K562 (cell line): ENCODE measurements around the gene ELF2. TPM values are rescaled to one million over a fixed set of nuclear protein-coding genes. Genes with fewer than 3 reads are reported as not detected.

Experiments
- BACH1 ChIP-seq: fragments of 200-800 bp; sonication (Bioruptor generic); IDR thresholded peaks from 2 replicates; pipeline ENCODE4 v1.6.1; 2016; ENCODE audit warnings: missing genetic modification characterization, missing compliant biosample characterization
- DDX20 ChIP-seq: fragments of 450-650 bp; IDR thresholded peaks from 2 replicates; pipeline ENCODE4 v1.6.1; 2016; ENCODE audit warnings: missing genetic modification characterization, low read depth, mild to moderate bottlenecking, missing compliant biosample characterization, moderate library complexity
- ETS2 ChIP-seq: IDR thresholded peaks from 2 replicates; pipeline ENCODE4 v1.6.1; 2016; ENCODE audit warnings: borderline replicate concordance, missing genetic modification characterization, mild to moderate bottlenecking, moderate library complexity, missing compliant biosample characterization; ENCODE audit not compliant: poor library complexity, severe bottlenecking
- FIP1L1 ChIP-seq: fragments of 200-400 bp; formaldehyde crosslinking; IDR thresholded peaks from 2 replicates; pipeline ENCODE4 v1.6.1; 2018; ENCODE audit warnings: mild to moderate bottlenecking, low read depth, low read length; ENCODE audit not compliant: poor library complexity, severe bottlenecking
- FOXA3 ChIP-seq, 2 experiments: fragments of 450-650 bp in 1 of 2; sonication (generic) in 1 of 2; formaldehyde crosslinking; IDR thresholded peaks in 1 of 2; conservative IDR thresholded peaks in 1 of 2; 2 replicates each; pipeline versions ENCODE4 v1.4.0 to v1.8.0; 2020 to 2022; ENCODE audit warnings: mild to moderate bottlenecking in 2 of 2, missing genetic modification reagents in 1 of 2
- HNRNPH1 ChIP-seq: fragments of 200-400 bp; formaldehyde crosslinking; optimal IDR thresholded peaks from 2 replicates; pipeline ENCODE3; 2017; ENCODE audit warnings: low read depth, mild to moderate bottlenecking, low read length, moderate library complexity
- IRF2 ChIP-seq: sonication (generic); formaldehyde crosslinking; IDR thresholded peaks from 2 replicates; pipeline ENCODE4 v1.8.1; 2022; ENCODE audit warnings: mild to moderate bottlenecking, missing genetic modification reagents
- JUND ChIP-seq, 2 experiments: IDR thresholded peaks; 2 replicates in 1 of 2; 3 replicates in 1 of 2; pipeline ENCODE4 v1.6.1; 2011; ENCODE audit warnings: borderline replicate concordance in 2 of 2, low read depth in 2 of 2, low read length in 2 of 2, improper control_type of control experiment in 1 of 2, missing biosample characterization in 1 of 2, missing genetic modification characterization in 1 of 2, missing genetic modification reagents in 1 of 2
- KLF1 ChIP-seq: fragments of 450-650 bp; IDR thresholded peaks from 2 replicates; pipeline ENCODE4 v1.6.1; 2016; ENCODE audit warnings: missing genetic modification characterization, missing compliant biosample characterization
- PRDM10 ChIP-seq: fragments of 450-650 bp; IDR thresholded peaks from 2 replicates; pipeline ENCODE4 v1.6.1; 2018; ENCODE audit not compliant: partially characterized antibody
- RBM25 ChIP-seq: fragments of 200-400 bp; formaldehyde crosslinking; IDR thresholded peaks from 2 replicates; pipeline ENCODE4 v1.6.1; 2018; ENCODE audit warnings: low read length, low read depth, moderate library complexity; ENCODE audit not compliant: severe bottlenecking
- TARDBP ChIP-seq: fragments of 450-650 bp; IDR thresholded peaks from 2 replicates; pipeline ENCODE4 v1.6.1; 2016
- ZEB2 ChIP-seq: fragments of 450-650 bp; IDR thresholded peaks from 2 replicates; pipeline ENCODE4 v1.6.1; 2016
- ZNF668 ChIP-seq: fragments of 250-450 bp; sonication (Bioruptor Pico); IDR thresholded peaks from 2 replicates; pipeline ENCODE4 v1.8.0; 2022; ENCODE audit warnings: mild to moderate bottlenecking, inconsistent platforms
- polyA plus RNA-seq, 8 experiments: library from polyadenylated mRNA; depleted of rRNA in 4 of 8; stranded (reverse) in 5 of 8; unstranded in 3 of 8; fragments of >200 nt; fragmentation: Nextera tagmentation in 2 of 8; fragmentation: Illumina TruSeq in 1 of 8; extraction: Ambion mirVana in 2 of 8; extraction: Trizol in 1 of 8; gene quantifications; 2 replicates each; pipeline versions ENCODE4 v1.2.1 to v1.2.3, GENCODE V29; 2011 to 2014; ENCODE audit warnings: inconsistent platforms in 1 of 8, missing spikeins in 1 of 8
- total RNA-seq, 7 experiments: library from RNA; depleted of rRNA in 6 of 7; stranded (reverse); fragments of >200 nt in 6 of 7; fragmentation: Illumina TruSeq in 2 of 7; extraction: Trizol in 2 of 7; gene quantifications; 2 replicates each; pipeline versions ENCODE4 v1.2.1 to v1.2.3, GENCODE V29; 2011 to 2021; ENCODE audit warnings: low replicate concordance in 1 of 7
- TF ChIP-seq, protein P1 (sequence below): fragments of 250-450 bp; sonication (Bioruptor Pico); IDR thresholded peaks from 2 replicates; pipeline ENCODE4 v1.4.0; 2020
- TF ChIP-seq, protein P2 (sequence below): sonication (generic); formaldehyde crosslinking; IDR thresholded peaks from 2 replicates; pipeline ENCODE4 v1.8.1; 2023; ENCODE audit warnings: mild to moderate bottlenecking, missing genetic modification reagents, moderate library complexity

The ELF2 gene
- total and polyA plus RNA-seq, 9 of the 15 experiments (the other 6 are each of a cell fraction or from before 2014, with no cell fraction given) = 9.4 to 58.7 (median 41.6) TPM

GRCh38 chr4:139176302-139177048 is 543 bp downstream of the ELF2 start (continued):
- TF ChIP-seq, protein P1, sequence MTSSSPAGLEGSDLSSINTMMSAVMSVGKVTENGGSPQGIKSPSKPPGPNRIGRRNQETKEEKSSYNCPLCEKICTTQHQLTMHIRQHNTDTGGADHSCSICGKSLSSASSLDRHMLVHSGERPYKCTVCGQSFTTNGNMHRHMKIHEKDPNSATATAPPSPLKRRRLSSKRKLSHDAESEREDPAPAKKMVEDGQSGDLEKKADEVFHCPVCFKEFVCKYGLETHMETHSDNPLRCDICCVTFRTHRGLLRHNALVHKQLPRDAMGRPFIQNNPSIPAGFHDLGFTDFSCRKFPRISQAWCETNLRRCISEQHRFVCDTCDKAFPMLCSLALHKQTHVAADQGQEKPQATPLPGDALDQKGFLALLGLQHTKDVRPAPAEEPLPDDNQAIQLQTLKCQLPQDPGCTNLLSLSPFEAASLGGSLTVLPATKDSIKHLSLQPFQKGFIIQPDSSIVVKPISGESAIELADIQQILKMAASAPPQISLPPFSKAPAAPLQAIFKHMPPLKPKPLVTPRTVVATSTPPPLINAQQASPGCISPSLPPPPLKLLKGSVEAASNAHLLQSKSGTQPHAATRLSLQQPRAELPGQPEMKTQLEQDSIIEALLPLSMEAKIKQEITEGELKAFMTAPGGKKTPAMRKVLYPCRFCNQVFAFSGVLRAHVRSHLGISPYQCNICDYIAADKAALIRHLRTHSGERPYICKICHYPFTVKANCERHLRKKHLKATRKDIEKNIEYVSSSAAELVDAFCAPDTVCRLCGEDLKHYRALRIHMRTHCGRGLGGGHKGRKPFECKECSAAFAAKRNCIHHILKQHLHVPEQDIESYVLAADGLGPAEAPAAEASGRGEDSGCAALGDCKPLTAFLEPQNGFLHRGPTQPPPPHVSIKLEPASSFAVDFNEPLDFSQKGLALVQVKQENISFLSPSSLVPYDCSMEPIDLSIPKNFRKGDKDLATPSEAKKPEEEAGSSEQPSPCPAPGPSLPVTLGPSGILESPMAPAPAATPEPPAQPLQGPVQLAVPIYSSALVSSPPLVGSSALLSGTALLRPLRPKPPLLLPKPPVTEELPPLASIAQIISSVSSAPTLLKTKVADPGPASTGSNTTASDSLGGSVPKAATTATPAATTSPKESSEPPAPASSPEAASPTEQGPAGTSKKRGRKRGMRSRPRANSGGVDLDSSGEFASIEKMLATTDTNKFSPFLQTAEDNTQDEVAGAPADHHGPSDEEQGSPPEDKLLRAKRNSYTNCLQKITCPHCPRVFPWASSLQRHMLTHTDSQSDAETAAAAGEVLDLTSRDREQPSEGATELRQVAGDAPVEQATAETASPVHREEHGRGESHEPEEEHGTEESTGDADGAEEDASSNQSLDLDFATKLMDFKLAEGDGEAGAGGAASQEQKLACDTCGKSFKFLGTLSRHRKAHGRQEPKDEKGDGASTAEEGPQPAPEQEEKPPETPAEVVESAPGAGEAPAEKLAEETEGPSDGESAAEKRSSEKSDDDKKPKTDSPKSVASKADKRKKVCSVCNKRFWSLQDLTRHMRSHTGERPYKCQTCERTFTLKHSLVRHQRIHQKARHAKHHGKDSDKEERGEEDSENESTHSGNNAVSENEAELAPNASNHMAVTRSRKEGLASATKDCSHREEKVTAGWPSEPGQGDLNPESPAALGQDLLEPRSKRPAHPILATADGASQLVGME = no peak
- TF ChIP-seq ZEB2 (peak; percentile 55), BACH1 (tag) (no peak), RBM25 (no peak), PRDM10 (peak; percentile 65), TARDBP (no peak), FIP1L1 (peak; percentile 89), IRF2 (CRISPR knock-in tag) (no peak), ZNF668 (CRISPR knock-in tag) (no peak), JUND (IDR thresholded peaks at IDR 0.05; ENCODE audit: borderline replicate concordance, low read depth, low read length) (0 out of 2 replicates have a peak, but pooled peaks have one; percentile 33), JUND (tag; IDR thresholded peaks at IDR 0.05; ENCODE audit: borderline replicate concordance, low read depth, low read length) (peak; percentile 31; the same call in 1 of the 3 replicates), KLF1 (no peak), ETS2 (tag) (no peak), DDX20 (tag) (no peak), FOXA3 (CRISPR knock-in tag; conservative IDR thresholded peaks at IDR 0.05 in 1 of 2, IDR thresholded peaks at IDR 0.05 in 1 of 2) (peak in 1 of 2 experiments; percentile 88; a peak in 2 of 4 replicates), HNRNPH1 (no peak)
- TF ChIP-seq, protein P2, sequence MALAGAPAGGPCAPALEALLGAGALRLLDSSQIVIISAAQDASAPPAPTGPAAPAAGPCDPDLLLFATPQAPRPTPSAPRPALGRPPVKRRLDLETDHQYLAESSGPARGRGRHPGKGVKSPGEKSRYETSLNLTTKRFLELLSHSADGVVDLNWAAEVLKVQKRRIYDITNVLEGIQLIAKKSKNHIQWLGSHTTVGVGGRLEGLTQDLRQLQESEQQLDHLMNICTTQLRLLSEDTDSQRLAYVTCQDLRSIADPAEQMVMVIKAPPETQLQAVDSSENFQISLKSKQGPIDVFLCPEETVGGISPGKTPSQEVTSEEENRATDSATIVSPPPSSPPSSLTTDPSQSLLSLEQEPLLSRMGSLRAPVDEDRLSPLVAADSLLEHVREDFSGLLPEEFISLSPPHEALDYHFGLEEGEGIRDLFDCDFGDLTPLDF (CRISPR knock-in tag) = 0 out of 2 replicates have a peak, but pooled peaks have one; percentile 16
